ENCODE results near the gene NDC80.

DNA sequence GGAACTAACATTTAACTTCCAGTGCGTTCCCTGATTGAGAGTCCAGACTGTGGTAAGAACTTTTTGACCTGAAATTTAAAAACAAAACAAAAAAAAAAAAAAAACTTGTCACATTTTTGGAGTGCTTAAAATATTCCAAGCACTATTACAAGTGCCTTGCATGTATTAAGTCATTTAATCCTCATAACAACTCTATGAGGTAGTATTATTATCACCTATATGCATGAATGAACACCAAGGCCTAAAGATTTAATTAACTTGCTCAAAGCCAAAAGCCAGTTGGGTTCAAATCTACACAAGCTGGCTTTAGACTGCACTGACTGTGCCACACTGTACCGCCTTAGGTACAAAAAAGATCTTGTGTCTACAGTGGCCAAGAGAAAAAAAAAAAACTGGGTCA is 35.3 kb upstream of the NDC80 start:
- TF ChIP-seq EP300 (IDR thresholded peaks at IDR 0.05) (no peak), POLR2AphosphoS5 (IDR thresholded peaks at IDR 0.05) (no peak), POLR2A (IDR thresholded peaks at IDR 0.05) (no peak)
- TF ChIP-seq, protein P1, sequence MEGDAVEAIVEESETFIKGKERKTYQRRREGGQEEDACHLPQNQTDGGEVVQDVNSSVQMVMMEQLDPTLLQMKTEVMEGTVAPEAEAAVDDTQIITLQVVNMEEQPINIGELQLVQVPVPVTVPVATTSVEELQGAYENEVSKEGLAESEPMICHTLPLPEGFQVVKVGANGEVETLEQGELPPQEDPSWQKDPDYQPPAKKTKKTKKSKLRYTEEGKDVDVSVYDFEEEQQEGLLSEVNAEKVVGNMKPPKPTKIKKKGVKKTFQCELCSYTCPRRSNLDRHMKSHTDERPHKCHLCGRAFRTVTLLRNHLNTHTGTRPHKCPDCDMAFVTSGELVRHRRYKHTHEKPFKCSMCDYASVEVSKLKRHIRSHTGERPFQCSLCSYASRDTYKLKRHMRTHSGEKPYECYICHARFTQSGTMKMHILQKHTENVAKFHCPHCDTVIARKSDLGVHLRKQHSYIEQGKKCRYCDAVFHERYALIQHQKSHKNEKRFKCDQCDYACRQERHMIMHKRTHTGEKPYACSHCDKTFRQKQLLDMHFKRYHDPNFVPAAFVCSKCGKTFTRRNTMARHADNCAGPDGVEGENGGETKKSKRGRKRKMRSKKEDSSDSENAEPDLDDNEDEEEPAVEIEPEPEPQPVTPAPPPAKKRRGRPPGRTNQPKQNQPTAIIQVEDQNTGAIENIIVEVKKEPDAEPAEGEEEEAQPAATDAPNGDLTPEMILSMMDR (IDR thresholded peaks at IDR 0.05): no peak
